ENCODE measurements around the gene LASP1.

Gene LASP1

GRCh38 chr17:38889745-38890409 is 20.0 kb downstream of the LASP1 start:
- DNase-seq, result no peak

- DNase-seq, result no peak
These were observed 20.5 kb downstream of the LASP1 start for GRCh38 chr17:38890410-38890746.

- no peak for DNase-seq
These were observed 21.6 kb downstream of the LASP1 start for GRCh38 chr17:38891441-38891840.

- no peak for DNase-seq
These were observed 22.2 kb downstream of the LASP1 start for GRCh38 chr17:38892083-38892482.

- DNase-seq, result no peak
These were observed 22.8 kb downstream of the LASP1 start for GRCh38 chr17:38892620-38893019.

- DNase-seq, result no peak
These were observed 23.3 kb downstream of the LASP1 start for GRCh38 chr17:38893113-38893512.

- DNase-seq, result no peak
These were observed 23.7 kb downstream of the LASP1 start for GRCh38 chr17:38893607-38894006.

GRCh38 chr17:38894276-38894675 is 24.4 kb downstream of the LASP1 start:
- no peak for DNase-seq

GRCh38 chr17:38896346-38896954 is 26.6 kb downstream of the LASP1 start:
- DNase-seq, result no peak

- DNase-seq, result no peak
These were observed 27.3 kb downstream of the LASP1 start for GRCh38 chr17:38897176-38897575.

GRCh38 chr17:38897671-38898290 is 27.9 kb downstream of the LASP1 start:
- no peak for DNase-seq

GRCh38 chr17:38898291-38898679 is 28.4 kb downstream of the LASP1 start:
- DNase-seq, result peak in 1 of 2 experiments; percentile 30

GRCh38 chr17:38898812-38899348 is 29.0 kb downstream of the LASP1 start:
- peak; percentile 78 to 88 for DNase-seq

- DNase-seq, result no peak
These were observed 29.6 kb downstream of the LASP1 start for GRCh38 chr17:38899421-38899820.

GRCh38 chr17:38900978-38901656 is 31.3 kb downstream of the LASP1 start:
- DNase-seq, result no peak

- no peak for DNase-seq
These were observed 33.5 kb downstream of the LASP1 start for GRCh38 chr17:38903404-38903803.

- no peak for DNase-seq
These were observed 35.0 kb downstream of the LASP1 start for GRCh38 chr17:38904892-38905291.

GRCh38 chr17:38905375-38905774 is 35.5 kb downstream of the LASP1 start:
- DNase-seq, result no peak

GRCh38 chr17:38906460-38907228 is 36.8 kb downstream of the LASP1 start:
- no peak for DNase-seq

- no peak for DNase-seq
These were observed 38.2 kb downstream of the LASP1 start for GRCh38 chr17:38907930-38908675.

- no peak for DNase-seq
These were observed 38.9 kb downstream of the LASP1 start for GRCh38 chr17:38908676-38909181.

GRCh38 chr17:38910325-38910724 is 40.5 kb downstream of the LASP1 start:
- no peak for DNase-seq

Data from stimulated activated CD4-positive, alpha-beta T cell treated with anti-CD3 and anti-CD28 coated beads, Interleukin-4, amount 100 ng/mL, for 4 hours (primary cell).